ENCODE data around the gene TBX2.

Gene TBX2

DNA sequence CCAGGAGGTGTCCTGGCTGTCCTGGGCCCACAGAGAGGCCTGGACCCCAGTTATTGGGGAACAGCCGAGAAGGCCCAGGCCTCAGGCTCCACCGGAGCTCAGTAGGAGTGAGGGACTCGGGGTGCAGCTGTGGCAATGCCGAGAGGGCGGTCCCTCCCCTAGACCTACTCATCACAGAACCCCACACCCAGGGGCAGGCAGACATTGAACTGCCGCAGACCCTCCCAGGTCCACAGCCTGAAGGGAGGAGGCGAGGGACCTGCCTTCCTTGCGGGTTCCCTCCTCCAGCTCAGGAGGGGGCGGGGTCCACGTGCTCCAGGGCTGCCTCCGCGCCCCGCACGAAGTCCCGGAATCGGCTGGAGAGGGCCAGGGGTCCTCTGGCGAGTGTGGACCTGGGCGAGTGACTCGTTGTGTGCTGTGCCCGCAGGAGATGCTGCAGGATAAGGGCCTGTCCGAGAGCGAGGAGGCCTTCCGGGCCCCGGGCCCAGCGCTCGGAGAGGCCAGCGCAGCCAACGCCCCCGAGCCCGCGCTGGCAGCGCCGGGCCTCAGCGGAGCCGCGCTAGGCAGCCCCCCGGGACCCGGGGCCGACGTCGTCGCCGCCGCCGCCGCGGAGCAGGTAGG lies 56.5 kb downstream of the TBX2 start:
- H3K4me1 ChIP-seq (ENCODE audit: control insufficient read depth, low read length) = no peaks in the 10 kb centered on the region
- H3K4me2 ChIP-seq (ENCODE audit: low read length) = no peak overlapping the region
- H3F3A ChIP-seq (ENCODE audit: control insufficient read depth, insufficient read depth) = no peaks in the 10 kb centered on the region
- H3K9me2 ChIP-seq (replicated peaks; ENCODE audit: control insufficient read depth, low read length) = no peaks in the 10 kb centered on the region
- no peak overlapping the region for H3K4me3 ChIP-seq (ENCODE audit: low read length)
- H4K20me1 ChIP-seq (ENCODE audit: control insufficient read depth, insufficient read depth, low read depth, low read length) = no peaks in the 10 kb centered on the region
- H3K9me3 ChIP-seq (ENCODE audit: control insufficient read depth, insufficient read depth, low read length) = no peaks in the 10 kb centered on the region
- no peaks in the 10 kb centered on the region for H3K79me2 ChIP-seq (ENCODE audit: control insufficient read depth, low read length)
- no peak for TF ChIP-seq EZH2phosphoT487 (IDR thresholded peaks at IDR 0.05; ENCODE audit: borderline replicate concordance, low read length)
- TF ChIP-seq, protein P1, sequence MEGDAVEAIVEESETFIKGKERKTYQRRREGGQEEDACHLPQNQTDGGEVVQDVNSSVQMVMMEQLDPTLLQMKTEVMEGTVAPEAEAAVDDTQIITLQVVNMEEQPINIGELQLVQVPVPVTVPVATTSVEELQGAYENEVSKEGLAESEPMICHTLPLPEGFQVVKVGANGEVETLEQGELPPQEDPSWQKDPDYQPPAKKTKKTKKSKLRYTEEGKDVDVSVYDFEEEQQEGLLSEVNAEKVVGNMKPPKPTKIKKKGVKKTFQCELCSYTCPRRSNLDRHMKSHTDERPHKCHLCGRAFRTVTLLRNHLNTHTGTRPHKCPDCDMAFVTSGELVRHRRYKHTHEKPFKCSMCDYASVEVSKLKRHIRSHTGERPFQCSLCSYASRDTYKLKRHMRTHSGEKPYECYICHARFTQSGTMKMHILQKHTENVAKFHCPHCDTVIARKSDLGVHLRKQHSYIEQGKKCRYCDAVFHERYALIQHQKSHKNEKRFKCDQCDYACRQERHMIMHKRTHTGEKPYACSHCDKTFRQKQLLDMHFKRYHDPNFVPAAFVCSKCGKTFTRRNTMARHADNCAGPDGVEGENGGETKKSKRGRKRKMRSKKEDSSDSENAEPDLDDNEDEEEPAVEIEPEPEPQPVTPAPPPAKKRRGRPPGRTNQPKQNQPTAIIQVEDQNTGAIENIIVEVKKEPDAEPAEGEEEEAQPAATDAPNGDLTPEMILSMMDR (IDR thresholded peaks at IDR 0.05; ENCODE audit: low read depth, low read length, poor library complexity, severe bottlenecking) = no peak
- H3K36me3 ChIP-seq (ENCODE audit: control insufficient read depth, low read length) = no peaks in the 10 kb centered on the region
- H3K27ac ChIP-seq (ENCODE audit: low read depth, low read length) = no peak overlapping the region
- H3K27me3 ChIP-seq (ENCODE audit: control insufficient read depth, low read length) = peaks cover 32% of the 10 kb centered on the region

DNA sequence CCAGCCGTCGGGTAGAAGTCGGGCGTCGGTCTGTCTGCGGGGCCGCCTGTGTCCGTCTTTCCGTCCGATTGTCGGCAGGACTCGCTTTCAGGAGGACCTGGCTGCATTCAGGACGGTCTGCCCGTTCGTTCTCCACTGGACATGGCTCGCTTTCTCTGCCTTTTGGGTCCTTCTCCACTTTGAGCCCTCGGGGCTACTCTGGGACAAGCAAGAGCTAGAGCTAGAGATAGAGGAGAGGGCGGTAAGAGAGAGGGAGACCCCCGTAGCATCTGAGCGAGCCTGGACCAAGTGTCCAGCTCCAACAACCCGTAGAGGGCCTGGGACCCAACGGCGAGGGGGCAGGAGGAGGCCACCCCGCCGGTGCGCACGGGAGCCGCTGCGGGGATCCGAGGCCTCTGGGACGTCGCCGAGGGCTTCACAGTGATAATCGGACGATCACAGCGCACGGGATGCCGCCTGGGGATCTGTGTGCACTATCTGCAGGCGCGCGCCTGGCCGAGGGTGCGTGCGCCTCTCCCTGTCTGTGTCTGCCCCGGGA lies 57.1 kb downstream of the TBX2 start:
- Histone ChIP-seq H3K4me2 (ENCODE audit: low read length) (no peak overlapping the region), H3K9me3 (ENCODE audit: control insufficient read depth, insufficient read depth, low read length) (no peaks in the 10 kb centered on the region), H3K36me3 (ENCODE audit: control insufficient read depth, low read length) (no peaks in the 10 kb centered on the region), H3K79me2 (ENCODE audit: control insufficient read depth, low read length) (no peaks in the 10 kb centered on the region), H3K27me3 (ENCODE audit: control insufficient read depth, low read length) (peaks cover 38% of the 10 kb centered on the region), H3K9me2 (replicated peaks; ENCODE audit: control insufficient read depth, low read length) (no peaks in the 10 kb centered on the region), H3F3A (ENCODE audit: control insufficient read depth, insufficient read depth) (no peaks in the 10 kb centered on the region), H4K20me1 (ENCODE audit: control insufficient read depth, insufficient read depth, low read depth, low read length) (no peaks in the 10 kb centered on the region), H3K4me1 (ENCODE audit: control insufficient read depth, low read length) (no peaks in the 10 kb centered on the region), H3K27ac (ENCODE audit: low read depth, low read length) (no peak overlapping the region), H3K4me3 (ENCODE audit: low read length) (no peak overlapping the region)
- no peak for TF ChIP-seq EZH2phosphoT487 (IDR thresholded peaks at IDR 0.05; ENCODE audit: borderline replicate concordance, low read length)
- TF ChIP-seq, protein P1 (IDR thresholded peaks at IDR 0.05; ENCODE audit: low read depth, low read length, poor library complexity, severe bottlenecking) = no peak

DNA sequence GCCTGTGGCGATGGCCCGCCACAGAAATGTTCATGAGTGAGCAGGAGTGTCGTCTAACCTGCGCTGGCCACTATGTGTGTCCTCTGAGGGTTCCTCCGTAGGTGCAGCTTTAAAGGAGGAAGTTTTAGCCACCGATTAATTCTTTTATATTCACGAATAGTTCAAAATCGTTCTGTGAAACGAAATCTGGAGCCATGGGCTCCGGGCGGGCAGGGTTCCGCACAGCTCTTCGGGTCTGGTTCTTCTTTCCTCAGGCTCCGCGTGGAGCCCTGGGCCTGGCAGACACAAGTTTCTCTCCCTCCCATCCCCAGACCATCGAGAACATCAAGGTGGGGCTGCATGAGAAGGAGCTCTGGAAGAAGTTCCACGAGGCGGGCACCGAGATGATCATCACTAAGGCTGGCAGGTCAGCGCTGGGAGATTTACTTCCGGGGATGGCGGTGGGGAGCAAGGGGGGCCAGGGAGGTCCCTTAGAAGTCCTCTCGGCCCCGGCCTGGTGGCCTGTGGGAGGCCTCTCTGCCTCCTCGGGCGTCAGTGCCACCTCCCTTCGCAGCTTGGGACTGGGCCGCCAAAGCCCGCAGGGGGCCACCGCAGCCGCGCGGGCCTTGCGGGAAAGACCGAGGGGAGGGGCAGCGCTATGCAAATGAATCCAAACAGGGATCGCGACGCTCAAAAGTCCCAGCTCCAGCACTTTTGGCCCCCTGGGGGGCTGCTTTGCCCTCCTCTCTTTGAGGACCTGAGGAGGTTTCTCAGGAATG lies 57.8 kb downstream of the TBX2 start:
- H3K4me2 ChIP-seq (ENCODE audit: low read length) = no peak overlapping the region
- no peaks in the 10 kb centered on the region for H3K36me3 ChIP-seq (ENCODE audit: control insufficient read depth, low read length)
- H3K9me2 ChIP-seq (replicated peaks; ENCODE audit: control insufficient read depth, low read length) = no peaks in the 10 kb centered on the region
- H4K20me1 ChIP-seq (ENCODE audit: control insufficient read depth, insufficient read depth, low read depth, low read length) = no peaks in the 10 kb centered on the region
- no peaks in the 10 kb centered on the region for H3K79me2 ChIP-seq (ENCODE audit: control insufficient read depth, low read length)
- peaks cover 44% of the 10 kb centered on the region for H3K27me3 ChIP-seq (ENCODE audit: control insufficient read depth, low read length)
- no peaks in the 10 kb centered on the region for H3K4me1 ChIP-seq (ENCODE audit: control insufficient read depth, low read length)
- H3K27ac ChIP-seq (ENCODE audit: low read depth, low read length) = no peak overlapping the region
- no peaks in the 10 kb centered on the region for H3F3A ChIP-seq (ENCODE audit: control insufficient read depth, insufficient read depth)
- H3K9me3 ChIP-seq (ENCODE audit: control insufficient read depth, insufficient read depth, low read length) = no peaks in the 10 kb centered on the region
- H3K4me3 ChIP-seq (ENCODE audit: low read length) = no peak overlapping the region
- TF ChIP-seq EZH2phosphoT487 (IDR thresholded peaks at IDR 0.05; ENCODE audit: borderline replicate concordance, low read length) = no peak
- TF ChIP-seq, protein P1 (IDR thresholded peaks at IDR 0.05; ENCODE audit: low read depth, low read length, poor library complexity, severe bottlenecking) = no peak
